HG02571 (cell line): ENCODE measurements around the gene RIC1.
A peak's percentile ranks its signal among the peaks of the same experiment; 100 is the strongest.
"Not testable (repeated sequence)": the region's sequence is repeated elsewhere in the genome, so short reads cannot be mapped to it uniquely, and the experiment has no call there.

Source experiments
- ATAC-seq: cut with Tn5 transposase; IDR thresholded peaks from one replicate; pipeline ENCODE4 v1.9.1; 2021; ENCODE audit warnings: mild to moderate bottlenecking, moderate library complexity; ENCODE audit not compliant: unreplicated experiment

The RIC1 gene

GRCh38 chr9:5622016-5622415, 6.9 kb upstream of the RIC1 start:
- ATAC-seq, result no peak

DNA sequence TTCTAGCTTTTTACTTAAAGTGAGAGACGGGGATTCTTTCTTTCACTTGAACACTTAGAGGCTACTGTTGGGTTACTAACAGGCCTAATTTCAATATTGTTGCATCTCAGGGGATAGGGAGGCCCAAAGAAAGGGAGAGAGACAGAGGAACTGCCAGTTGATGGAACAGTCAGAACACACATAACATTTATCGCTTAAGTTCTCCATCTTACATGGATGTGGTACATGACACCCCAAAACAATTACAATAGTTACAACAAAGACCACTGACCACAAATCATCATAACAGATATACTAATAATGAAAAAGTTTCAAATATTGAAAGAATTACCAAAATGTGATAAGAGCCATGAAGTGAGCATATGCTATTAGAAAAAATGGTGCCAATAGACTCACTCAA, 4.3 kb upstream of the RIC1 start:
- no peak for ATAC-seq

DNA sequence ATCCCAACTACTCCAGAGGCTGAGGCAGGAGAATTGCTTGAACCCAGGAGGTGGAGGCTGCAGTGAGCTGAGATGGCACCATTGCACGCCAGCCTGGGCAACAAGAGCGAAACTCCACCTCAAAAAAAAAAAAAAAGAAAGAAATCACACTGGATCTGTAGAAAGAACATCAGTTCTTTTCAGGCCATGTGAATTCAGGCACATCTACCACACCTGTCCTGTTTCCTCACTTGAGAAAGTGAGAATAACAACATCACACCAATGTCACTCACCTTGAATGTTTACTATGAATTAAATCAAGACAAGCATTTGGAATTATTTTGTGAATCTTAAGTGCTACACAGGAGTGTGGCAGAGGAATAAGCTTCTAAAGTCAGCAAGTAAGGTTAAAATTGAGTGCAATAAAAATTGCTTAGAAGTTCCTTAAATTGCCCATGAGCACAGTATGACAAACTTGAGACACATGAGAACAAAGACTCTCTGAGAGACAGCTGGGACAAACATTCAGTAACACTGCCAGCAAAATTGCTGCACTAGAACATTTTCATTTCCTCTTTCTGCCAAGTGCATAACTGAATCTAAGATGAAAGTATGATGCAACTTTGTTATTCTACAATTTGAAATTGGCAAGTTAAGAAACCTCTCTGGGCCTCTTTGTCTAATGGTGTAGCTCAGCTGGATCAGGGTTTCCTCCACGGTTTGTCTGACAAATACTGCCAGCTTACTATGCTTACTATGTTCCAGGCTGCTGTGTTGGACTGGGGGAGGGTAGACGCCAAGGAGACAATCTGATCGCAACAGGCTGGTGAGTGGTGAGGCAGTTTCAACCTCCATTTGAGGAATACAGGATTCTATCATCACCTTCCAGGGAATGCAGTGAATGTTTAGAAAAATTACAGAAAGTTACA, 1.9 kb upstream of the RIC1 start:
- peak; percentile 39 for ATAC-seq

DNA sequence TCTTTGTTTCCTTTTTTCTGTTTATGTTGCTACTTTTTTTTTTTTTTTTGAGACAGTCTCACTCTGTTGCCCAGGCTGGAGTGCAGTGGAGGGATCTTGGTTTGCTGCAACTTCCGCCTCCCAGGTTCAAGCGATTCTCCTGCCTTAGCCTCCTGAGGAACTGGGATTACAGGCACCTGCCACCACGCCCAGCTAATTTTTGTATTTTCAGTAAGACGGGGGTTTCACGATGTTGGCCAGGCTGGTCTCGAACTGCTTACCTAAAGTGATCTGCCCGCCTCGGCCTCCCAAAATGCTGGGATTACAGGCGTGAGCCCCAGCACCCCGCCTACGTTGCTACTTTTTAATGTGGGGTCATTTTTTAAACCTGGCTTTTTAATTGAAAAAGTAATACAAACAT, 1.2 kb upstream of the RIC1 start:
- not testable (repeated sequence) for ATAC-seq

DNA sequence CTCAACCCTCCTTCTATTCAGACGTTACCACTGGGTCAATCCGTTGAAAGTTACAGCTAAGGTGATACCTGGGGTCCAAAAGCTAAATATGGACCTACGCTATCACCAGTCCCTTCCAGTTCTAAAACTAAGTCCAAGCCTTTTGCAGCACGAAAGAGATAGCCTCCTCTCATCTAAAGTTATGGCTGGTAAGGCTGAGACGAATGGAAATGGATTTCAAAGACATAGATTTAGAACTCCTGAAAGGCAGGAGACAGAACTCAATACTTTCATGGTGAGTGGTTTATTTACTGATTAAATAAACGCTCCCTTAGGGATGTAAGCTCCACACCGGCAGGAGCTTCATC, 751 bp upstream of the RIC1 start:
- no peak for ATAC-seq

- ATAC-seq, result peak; percentile 15
These were observed 589 bp downstream of the RIC1 start for GRCh38 chr9:5629312-5630080.

- no peak for ATAC-seq
These were observed 1.2 kb downstream of the RIC1 start for GRCh38 chr9:5630081-5630507.

GRCh38 chr9:5631026-5631425, 2.1 kb downstream of the RIC1 start:
- no peak for ATAC-seq

GRCh38 chr9:5632540-5632939, 3.6 kb downstream of the RIC1 start:
- ATAC-seq, result no peak

DNA sequence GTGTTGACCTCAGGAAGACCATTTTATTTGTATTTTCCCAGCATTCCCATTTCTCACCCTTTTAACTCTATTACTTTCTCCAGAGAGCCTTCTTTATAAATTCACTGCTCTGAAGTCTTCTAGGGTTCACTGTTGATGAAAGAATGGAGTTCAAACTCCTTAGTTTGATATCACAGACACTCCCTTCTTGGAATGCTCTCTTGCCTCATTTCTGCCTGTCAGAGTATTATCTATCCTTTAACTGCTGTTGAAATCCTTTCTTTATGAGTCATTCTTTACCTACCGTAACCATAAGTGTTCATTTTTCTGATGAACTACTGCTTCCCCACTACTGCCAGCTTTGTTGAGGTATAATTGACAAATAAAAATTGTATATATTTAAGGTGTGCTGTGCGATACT, 4.3 kb downstream of the RIC1 start:
- ATAC-seq, result no peak

DNA sequence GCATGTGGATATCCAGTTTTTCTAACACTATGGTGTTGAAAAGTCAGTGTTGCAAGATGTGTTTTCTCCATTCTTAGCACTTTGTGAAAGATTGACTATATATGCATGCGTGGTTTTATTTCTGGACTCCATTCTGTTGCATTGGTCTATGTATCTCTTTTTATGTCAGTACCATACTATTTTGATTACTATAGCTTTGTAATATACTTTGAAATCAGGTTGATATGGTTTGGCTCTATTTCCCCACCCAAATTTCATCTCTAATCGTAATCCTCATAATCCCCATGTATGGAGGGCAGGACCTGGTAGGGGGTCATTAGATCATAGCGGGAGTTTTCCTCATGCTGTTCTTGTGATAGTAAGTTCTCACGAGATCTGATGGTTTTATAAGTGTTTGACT, 6.5 kb downstream of the RIC1 start:
- no peak for ATAC-seq

GRCh38 chr9:5639816-5640215, 10.9 kb downstream of the RIC1 start:
- no peak for ATAC-seq

DNA sequence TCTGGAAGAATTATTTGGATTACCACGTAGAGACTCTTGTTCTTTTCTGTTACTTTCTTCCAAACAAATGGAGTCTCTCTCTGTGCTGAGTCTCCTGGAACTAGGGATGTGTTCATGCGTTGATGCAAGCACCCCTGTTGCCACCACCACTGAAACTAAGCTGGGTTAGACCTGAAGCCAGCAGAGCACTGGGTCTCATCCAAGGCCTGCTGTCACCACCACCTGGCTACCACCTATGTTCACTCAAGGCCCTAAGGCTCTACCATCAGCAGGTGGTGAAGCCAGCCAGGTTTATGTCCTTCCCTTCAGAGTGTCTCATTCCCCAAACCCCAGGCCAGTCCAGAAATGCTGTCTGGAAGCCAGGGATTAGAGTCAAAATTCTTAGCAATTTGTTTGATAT, 13.3 kb downstream of the RIC1 start:
- no peak for ATAC-seq

- ATAC-seq, result no peak
These were observed 14.2 kb downstream of the RIC1 start for GRCh38 chr9:5643005-5643624.

DNA sequence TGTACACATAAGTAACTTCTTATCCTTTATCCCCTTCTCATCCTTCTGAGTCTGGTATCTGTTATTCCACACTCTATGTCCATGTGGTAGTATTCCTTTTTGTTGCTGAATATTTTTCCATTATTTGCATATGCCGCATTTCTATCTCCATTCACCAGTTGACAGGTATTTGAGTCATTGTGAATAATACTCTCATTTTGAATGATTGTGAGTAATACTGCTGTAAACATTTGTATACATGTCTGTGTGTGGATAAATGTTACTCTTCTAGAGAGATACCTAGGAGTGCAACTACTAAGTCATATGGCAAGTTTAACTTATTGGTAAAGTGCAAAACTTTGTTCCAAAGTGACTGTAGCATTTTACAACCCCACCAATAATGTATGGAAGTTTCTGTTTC, 15.6 kb downstream of the RIC1 start:
- ATAC-seq, result no peak

DNA sequence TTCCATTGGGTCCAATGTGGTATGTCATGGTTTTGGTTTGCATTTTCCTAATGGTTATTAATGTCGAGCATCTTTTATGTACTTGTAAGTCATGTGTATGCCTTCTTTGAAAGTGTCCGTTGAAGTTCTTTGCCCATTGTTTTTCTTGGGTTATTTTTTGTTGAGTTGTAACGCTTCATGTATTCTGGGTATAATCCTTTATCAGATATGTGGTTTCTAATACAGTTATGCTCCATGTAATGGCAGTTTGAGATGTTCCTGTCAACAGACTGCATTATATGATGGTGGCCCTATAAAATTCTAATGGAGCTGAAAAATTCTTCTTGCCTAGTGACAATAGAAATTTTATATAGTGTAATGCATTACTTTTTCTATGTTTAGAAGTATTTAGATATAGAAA, 17.2 kb downstream of the RIC1 start:
- no peak for ATAC-seq

GRCh38 chr9:5650356-5651105, 21.6 kb downstream of the RIC1 start:
- no peak for ATAC-seq

DNA sequence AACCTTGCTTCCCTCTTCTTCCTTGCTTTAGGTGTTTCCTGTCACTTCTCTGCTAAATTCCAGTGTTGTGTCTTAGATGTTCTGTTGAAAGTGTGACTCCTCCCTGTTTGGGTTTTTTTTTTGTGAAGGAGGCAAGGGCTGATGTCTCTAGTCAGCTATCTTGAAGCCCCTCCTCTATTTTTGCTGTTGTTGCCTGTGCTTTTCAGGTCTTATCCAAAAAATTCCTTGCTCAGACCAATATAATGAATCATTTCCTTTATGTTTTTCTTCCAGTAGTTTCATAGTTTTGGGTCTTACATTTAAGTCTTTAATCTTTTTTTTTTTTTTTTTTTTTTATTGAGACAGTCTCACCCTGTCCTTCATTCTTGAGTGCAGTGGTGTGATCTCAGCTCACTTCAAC, 22.3 kb downstream of the RIC1 start:
- ATAC-seq, result no peak

DNA sequence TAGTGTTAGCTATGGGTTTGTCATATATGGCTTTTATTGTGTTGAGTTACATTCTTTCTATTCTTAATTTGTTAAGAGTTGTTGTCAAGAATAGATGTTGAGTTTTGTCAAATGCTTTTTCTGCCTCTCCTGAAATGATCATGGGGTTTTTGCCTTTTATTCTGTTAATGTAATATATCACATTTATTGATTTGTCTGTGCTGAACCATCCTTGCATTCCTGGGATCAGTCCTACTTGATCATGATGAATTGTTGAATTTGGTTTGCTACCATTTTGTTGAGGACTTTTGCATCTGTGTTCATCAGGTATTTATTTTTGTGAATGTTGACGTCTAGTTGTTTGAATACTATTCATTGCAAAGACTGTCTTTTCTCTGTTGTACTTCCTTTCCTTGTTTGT, 23.9 kb downstream of the RIC1 start:
- no peak for ATAC-seq

GRCh38 chr9:5662804-5663203, 33.9 kb downstream of the RIC1 start:
- ATAC-seq, result not testable (repeated sequence)

DNA sequence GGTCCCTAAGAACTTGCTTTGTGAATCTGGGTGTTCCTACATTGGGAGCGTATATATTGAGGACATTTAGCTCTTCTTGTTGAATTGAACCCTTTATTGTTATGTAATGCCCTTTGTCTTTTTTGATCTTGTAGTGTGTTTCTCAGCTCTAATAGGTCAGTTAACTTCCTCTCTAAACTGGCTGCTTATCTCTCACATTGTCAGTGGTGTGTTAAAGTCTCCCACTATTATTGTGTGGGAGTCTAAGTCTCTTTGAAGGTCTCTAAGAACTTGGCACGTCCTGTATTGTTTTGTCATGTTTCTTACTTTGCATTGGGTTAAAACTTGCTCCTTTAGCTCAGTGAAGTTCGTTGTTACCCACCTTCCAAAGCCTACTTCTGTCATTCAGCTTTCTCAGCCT, 36.2 kb downstream of the RIC1 start:
- no peak for ATAC-seq
